Trophoblast cell (in vitro differentiated cells and primary cell): ENCODE measurements around the gene MYO18B.

Experiments
- DNase-seq, 2 donors: peaks; one replicate each; pipeline ENCODE4 v3.0.0-alpha.2; 2016
- H2AFZ ChIP-seq: 2 replicates; pipeline ENCODE4 v1.6.1; 2013; ENCODE audit warnings: low read length, moderate library complexity, mild to moderate bottlenecking; ENCODE audit not compliant: insufficient read depth, poor library complexity
- H2AK5ac ChIP-seq: 2 replicates; pipeline ENCODE4 v1.6.1; 2013; ENCODE audit warnings: mild to moderate bottlenecking, low read length
- H2BK120ac ChIP-seq: 2 replicates; pipeline ENCODE4 v1.6.1; 2013; ENCODE audit warnings: low read length, mild to moderate bottlenecking, moderate library complexity; ENCODE audit not compliant: insufficient read depth, poor library complexity
- H2BK12ac ChIP-seq: 2 replicates; pipeline ENCODE4 v1.6.1; 2013; ENCODE audit warnings: mild to moderate bottlenecking, low read length, moderate library complexity
- H2BK5ac ChIP-seq: 2 replicates; pipeline ENCODE4 v1.6.1; 2013; ENCODE audit warnings: low read length, low read depth, moderate library complexity, mild to moderate bottlenecking; ENCODE audit not compliant: poor library complexity
- H3K14ac ChIP-seq: 2 replicates; pipeline ENCODE4 v1.6.1; 2013; ENCODE audit warnings: mild to moderate bottlenecking, low read length
- H3K18ac ChIP-seq: 2 replicates; pipeline ENCODE4 v1.6.1; 2013; ENCODE audit warnings: mild to moderate bottlenecking, low read length
- H3K23ac ChIP-seq: 2 replicates; pipeline ENCODE4 v1.6.1; 2013; ENCODE audit warnings: low read length
- H3K27ac ChIP-seq: 2 replicates; pipeline ENCODE4 v1.5.1; 2013; ENCODE audit warnings: low read depth, mild to moderate bottlenecking, inconsistent platforms, low read length, moderate library complexity
- H3K27me3 ChIP-seq: 2 replicates; pipeline ENCODE4 v1.6.1; 2013; ENCODE audit warnings: inconsistent platforms, mild to moderate bottlenecking, low read length, moderate library complexity; ENCODE audit not compliant: insufficient read depth
- H3K36me3 ChIP-seq, 2 experiments: 1 replicate in 1 of 2; 2 replicates in 1 of 2; pipeline ENCODE4 v1.6.1; 2013; ENCODE audit warnings: low read length in 2 of 2, mild to moderate bottlenecking in 2 of 2, moderate library complexity in 1 of 2; ENCODE audit not compliant: insufficient read depth in 2 of 2, control insufficient read depth in 1 of 2
- H3K4ac ChIP-seq: 2 replicates; pipeline ENCODE4 v1.6.1; 2013; ENCODE audit warnings: low read depth, mild to moderate bottlenecking, low read length, moderate library complexity
- H3K4me1 ChIP-seq, 2 experiments: 1 replicate in 1 of 2; 2 replicates in 1 of 2; pipeline ENCODE4 v1.6.1; 2013; ENCODE audit warnings: low read length in 2 of 2, mild to moderate bottlenecking in 2 of 2, moderate library complexity in 1 of 2; ENCODE audit not compliant: insufficient read depth in 2 of 2, control insufficient read depth in 1 of 2
- H3K4me2 ChIP-seq: 2 replicates; pipeline ENCODE4 v1.6.1; 2013; ENCODE audit warnings: inconsistent platforms, mild to moderate bottlenecking, low read length, moderate library complexity
- H3K4me3 ChIP-seq: 2 replicates; pipeline ENCODE4 v1.5.1; 2013; ENCODE audit warnings: mild to moderate bottlenecking, low read depth, low read length, inconsistent platforms
- H3K79me1 ChIP-seq: one replicate; pipeline ENCODE4 v1.6.1; 2013; ENCODE audit warnings: low read length
- H3K79me2 ChIP-seq: 2 replicates; pipeline ENCODE4 v1.6.1; 2013; ENCODE audit warnings: low read length, mild to moderate bottlenecking; ENCODE audit not compliant: control insufficient read depth, insufficient read depth, poor library complexity
- H3K9ac ChIP-seq: 2 replicates; pipeline ENCODE4 v1.6.1; 2013; ENCODE audit warnings: mild to moderate bottlenecking, low read length
- H3K9me3 ChIP-seq: 2 replicates; pipeline ENCODE4 v1.6.1; 2013; ENCODE audit warnings: low read depth, mild to moderate bottlenecking, control low read depth, inconsistent platforms, low read length; ENCODE audit not compliant: insufficient read depth
- H4K12ac ChIP-seq: 2 replicates; pipeline ENCODE4 v1.6.1; 2013; ENCODE audit warnings: low read depth, mild to moderate bottlenecking, low read length, moderate library complexity
- H4K8ac ChIP-seq: 2 replicates; pipeline ENCODE4 v1.6.1; 2013; ENCODE audit warnings: low read depth, mild to moderate bottlenecking, low read length, moderate library complexity
- H4K91ac ChIP-seq: one replicate; pipeline ENCODE4 v1.6.1; 2013; ENCODE audit warnings: low read depth, mild to moderate bottlenecking, low read length, moderate library complexity
- WGBS: extraction: QIAGEN DNeasy Blood & Tissue Kit; methylation state at CpG from one replicate; pipeline ENCODE4 v1.1.7; 2013; ENCODE audit warnings: missing lambda C conversion rate; ENCODE audit not compliant: insufficient read length, insufficient coverage; ENCODE audit errors: extremely low coverage; 5-methylcytosine and 5-hydroxymethylcytosine counted together

MYO18B gene

GRCh38 chr22:26002456-26002855 lies 260.5 kb downstream of the MYO18B start:
- Histone ChIP-seq H3K79me1 (no peaks in the 10 kb centered on the region), H2AK5ac (no peak overlapping the region)
- WGBS: no CpG with 5 or more reads among the region's 2 CpGs

GRCh38 chr22:26004477-26004876 lies 262.5 kb downstream of the MYO18B start:
- Histone ChIP-seq H3K9ac (no peak overlapping the region), H3K4me2 (no peak overlapping the region), H4K12ac (no peak overlapping the region), H2BK120ac (no peak overlapping the region), H2AK5ac (no peak overlapping the region), H3K18ac (no peak overlapping the region), H3K9me3 (peaks cover 4% of the 10 kb centered on the region), H3K4ac (no peak overlapping the region), H3K23ac (no peak overlapping the region), H3K4me1 (no peaks in the 10 kb centered on the region), H2BK12ac (no peak overlapping the region), H4K91ac (no peak overlapping the region), H2AFZ (no peak overlapping the region), H3K27ac (no peak overlapping the region), H3K4me3 (no peak overlapping the region), H3K36me3 (no peaks in the 10 kb centered on the region), H3K79me2 (no peaks in the 10 kb centered on the region), H3K27me3 (no peaks in the 10 kb centered on the region), H3K14ac (no peak overlapping the region), H2BK5ac (no peak overlapping the region), H4K8ac (no peak overlapping the region), H3K79me1 (no peaks in the 10 kb centered on the region)
- WGBS: no CpG with 5 or more reads among the region's 4 CpGs
- DNase-seq: no peak

More at GRCh38 chr22:26002456-26002855, 260.5 kb downstream of the MYO18B start:
- no peak overlapping the region for H3K27ac ChIP-seq
- H3K79me2 ChIP-seq: no peaks in the 10 kb centered on the region
- H3K36me3 ChIP-seq: no peaks in the 10 kb centered on the region
- H3K4me3 ChIP-seq: no peak overlapping the region
- H3K14ac ChIP-seq: no peak overlapping the region
- H3K4me2 ChIP-seq: no peak overlapping the region
- H3K9me3 ChIP-seq: peaks cover 1% of the 10 kb centered on the region
- no peak overlapping the region for H4K8ac ChIP-seq
- H3K9ac ChIP-seq: no peak overlapping the region
- H4K91ac ChIP-seq: no peak overlapping the region
- no peak overlapping the region for H2BK12ac ChIP-seq
- no peak overlapping the region for H2AFZ ChIP-seq
- DNase-seq: no peak
- no peak overlapping the region for H4K12ac ChIP-seq
- no peak overlapping the region for H3K4ac ChIP-seq
- H3K4me1 ChIP-seq: no peaks in the 10 kb centered on the region
- no peak overlapping the region for H3K23ac ChIP-seq
- no peaks in the 10 kb centered on the region for H3K27me3 ChIP-seq
- H2BK5ac ChIP-seq: no peak overlapping the region
- no peak overlapping the region for H3K18ac ChIP-seq
- no peak overlapping the region for H2BK120ac ChIP-seq

- Histone ChIP-seq H3K27ac (no peak overlapping the region), H3K4me3 (no peak overlapping the region)
These were observed 266.6 kb downstream of the MYO18B start for GRCh38 chr22:26008587-26008986.

GRCh38 chr22:26016916-26017315 lies 274.9 kb downstream of the MYO18B start:
- no peak overlapping the region for H2BK5ac ChIP-seq
- H2BK12ac ChIP-seq: no peak overlapping the region
- no peak overlapping the region for H2BK120ac ChIP-seq
- H3K9ac ChIP-seq: no peak overlapping the region
- no peak overlapping the region for H3K14ac ChIP-seq
- WGBS: no CpG with 5 or more reads among the region's 1 CpG
- no peak overlapping the region for H3K4me3 ChIP-seq
- H4K12ac ChIP-seq: no peak overlapping the region
- H3K4ac ChIP-seq: no peak overlapping the region
- no peaks in the 10 kb centered on the region for H3K4me1 ChIP-seq
- H3K18ac ChIP-seq: no peak overlapping the region
- no peaks in the 10 kb centered on the region for H3K9me3 ChIP-seq
- no peak overlapping the region for H2AFZ ChIP-seq
- H3K36me3 ChIP-seq: no peaks in the 10 kb centered on the region
- H4K8ac ChIP-seq: no peak overlapping the region
- H3K79me1 ChIP-seq: no peaks in the 10 kb centered on the region
- no peaks in the 10 kb centered on the region for H3K27me3 ChIP-seq
- no peak overlapping the region for H2AK5ac ChIP-seq
- H3K79me2 ChIP-seq: no peaks in the 10 kb centered on the region
- H3K27ac ChIP-seq: no peak overlapping the region
- H3K23ac ChIP-seq: no peak overlapping the region
- DNase-seq: no peak
- no peak overlapping the region for H4K91ac ChIP-seq
- no peak overlapping the region for H3K4me2 ChIP-seq

More at GRCh38 chr22:26008587-26008986, 266.6 kb downstream of the MYO18B start:
- no peak for DNase-seq
- no CpG with 5 or more reads among the region's 7 CpGs for WGBS
- Histone ChIP-seq H3K36me3 (no peaks in the 10 kb centered on the region), H2BK5ac (no peak overlapping the region), H3K23ac (no peak overlapping the region), H2AK5ac (no peak overlapping the region), H3K9ac (no peak overlapping the region), H4K12ac (no peak overlapping the region), H3K27me3 (no peaks in the 10 kb centered on the region), H2AFZ (no peak overlapping the region), H3K9me3 (peaks cover 4% of the 10 kb centered on the region), H3K14ac (no peak overlapping the region), H2BK12ac (no peak overlapping the region), H2BK120ac (no peak overlapping the region), H3K79me2 (no peaks in the 10 kb centered on the region), H3K79me1 (no peaks in the 10 kb centered on the region), H4K91ac (no peak overlapping the region), H4K8ac (no peak overlapping the region), H3K4ac (no peak overlapping the region), H3K4me1 (no peaks in the 10 kb centered on the region), H3K4me2 (no peak overlapping the region), H3K18ac (no peak overlapping the region)
